IMR-90 (cell line): ENCODE measurements around the gene TAF7. TPM values are rescaled to one million over a fixed set of nuclear protein-coding genes. Genes with fewer than 3 reads are reported as not detected.

ENCODE experiments used
- ATAC-seq: fragments of 200-7000 bp; cut with Tn5 transposase; 2 replicates; pipeline ENCODE4 v1.9.1; 2020; ENCODE audit warnings: low read depth, mild to moderate bottlenecking, moderate library complexity
- BruUV-seq: library from RNA; stranded (reverse); fragments of 400-500 nt; replicated peaks from 2 replicates; lab custom pipeline; 2021; lab: Mats Ljungman, UMichigan
- CTCF ChIA-PET: fragments of 300-600 bp; formaldehyde crosslinking; extraction: SDS; loops from one replicate; lab custom pipeline; 2021; ENCODE audit warnings: antibody characterized with exemption; lab: Yijun Ruan, JAX
- POLR2A ChIA-PET: fragments of 300-600 bp; sonication (Branson Sonifier 250); formaldehyde crosslinking; loops from one replicate; lab custom pipeline; 2022; ENCODE audit warnings: antibody characterized with exemption; ENCODE audit not compliant: unreplicated experiment; lab: Charles Lee
- DNase-seq: peaks from one replicate; pipeline ENCODE4 v3.0.0; 2013
- H2AFZ ChIP-seq: replicated peaks from 2 replicates; pipeline ENCODE3; 2013; ENCODE audit warnings: low read length, mild to moderate bottlenecking; ENCODE audit not compliant: poor library complexity
- H2AK5ac ChIP-seq: 2 replicates; pipeline ENCODE4 v1.6.1; 2013; ENCODE audit warnings: low read depth, low read length, inconsistent platforms
- H2AK9ac ChIP-seq: replicated peaks from 2 replicates; pipeline ENCODE3; 2013; ENCODE audit warnings: mild to moderate bottlenecking, low read depth, low read length, moderate library complexity; ENCODE audit not compliant: poor library complexity
- H2BK120ac ChIP-seq: 2 replicates; pipeline ENCODE4 v1.6.1; 2013; ENCODE audit warnings: low read depth, low read length, inconsistent platforms
- H2BK15ac ChIP-seq: 3 replicates; pipeline ENCODE4 v1.6.1; 2013; ENCODE audit warnings: low read depth, low read length, inconsistent platforms
- H2BK20ac ChIP-seq: 2 replicates; pipeline ENCODE4 v1.6.1; 2013; ENCODE audit warnings: low read depth, mild to moderate bottlenecking, inconsistent platforms, low read length, moderate library complexity
- H2BK5ac ChIP-seq: 2 replicates; pipeline ENCODE4 v1.6.1; 2013; ENCODE audit warnings: mild to moderate bottlenecking, low read depth, low read length, inconsistent platforms; ENCODE audit not compliant: poor library complexity, severe bottlenecking
- H3K14ac ChIP-seq: replicated peaks from 2 replicates; pipeline ENCODE4 v1.6.1; 2013; ENCODE audit warnings: low read depth, low read length, inconsistent platforms
- H3K18ac ChIP-seq: 2 replicates; pipeline ENCODE4 v1.6.1; 2013; ENCODE audit warnings: low read depth, low read length, control low read depth
- H3K23ac ChIP-seq: 2 replicates; pipeline ENCODE4 v1.6.1; 2013; ENCODE audit warnings: low read depth, low read length, inconsistent platforms
- H3K27ac ChIP-seq: 2 replicates; pipeline ENCODE4 v1.5.1; 2013; ENCODE audit warnings: mild to moderate bottlenecking, control low read depth, low read length; ENCODE audit not compliant: insufficient read depth
- H3K27me3 ChIP-seq: 2 replicates; pipeline ENCODE4 v1.6.1; 2013; ENCODE audit warnings: low read length; ENCODE audit not compliant: control insufficient read depth, insufficient read depth
- H3K36me3 ChIP-seq: 2 replicates; pipeline ENCODE4 v1.6.1; 2013; ENCODE audit warnings: low read length, mixed read lengths; ENCODE audit not compliant: control insufficient read depth, insufficient read depth
- H3K4ac ChIP-seq: 2 replicates; pipeline ENCODE4 v1.6.1; 2013; ENCODE audit warnings: low read depth, low read length, inconsistent platforms
- H3K4me1 ChIP-seq: 2 replicates; pipeline ENCODE4 v1.6.1; 2013; ENCODE audit warnings: low read length, mixed read lengths; ENCODE audit not compliant: control insufficient read depth, insufficient read depth
- H3K4me2 ChIP-seq: 2 replicates; pipeline ENCODE4 v1.6.1; 2013; ENCODE audit warnings: low read depth, mild to moderate bottlenecking, control low read depth, low read length, moderate library complexity
- H3K4me3 ChIP-seq: 2 replicates; pipeline ENCODE4 v1.5.1; 2013; ENCODE audit warnings: low read depth, mild to moderate bottlenecking, control low read depth, low read length, moderate library complexity; ENCODE audit not compliant: insufficient read depth
- H3K56ac ChIP-seq: 2 replicates; pipeline ENCODE4 v1.6.1; 2013; ENCODE audit warnings: low read length, inconsistent platforms; ENCODE audit not compliant: insufficient read depth; ENCODE audit errors: extremely low read depth
- H3K79me1 ChIP-seq, 2 experiments: 2 replicates each; pipeline ENCODE4 v1.6.1; 2013; ENCODE audit warnings: low read length in 2 of 2, inconsistent platforms in 1 of 2, low read depth in 1 of 2
- H3K9ac ChIP-seq: 2 replicates; pipeline ENCODE4 v1.6.1; 2013; ENCODE audit warnings: low read depth, low read length, control low read depth
- H3K9me1 ChIP-seq: 2 replicates; pipeline ENCODE4 v1.6.1; 2013; ENCODE audit warnings: low read length, inconsistent platforms; ENCODE audit not compliant: insufficient read depth
- H3K9me3 ChIP-seq: 2 replicates; pipeline ENCODE4 v1.6.1; 2013; ENCODE audit warnings: low read length; ENCODE audit not compliant: control insufficient read depth, insufficient read depth
- H4K20me1 ChIP-seq: 2 replicates; pipeline ENCODE4 v1.6.1; 2013; ENCODE audit warnings: low read length, inconsistent platforms; ENCODE audit not compliant: insufficient read depth
- H4K5ac ChIP-seq: 2 replicates; pipeline ENCODE4 v1.6.1; 2013; ENCODE audit warnings: mild to moderate bottlenecking, low read depth, low read length, control low read depth
- H4K8ac ChIP-seq, 2 experiments: 2 replicates each; pipeline ENCODE4 v1.6.1; 2013; ENCODE audit warnings: low read depth in 2 of 2, low read length in 2 of 2, control low read depth in 1 of 2, inconsistent platforms in 1 of 2
- H4K91ac ChIP-seq: 2 replicates; pipeline ENCODE4 v1.6.1; 2013; ENCODE audit warnings: low read depth, low read length, inconsistent platforms; ENCODE audit not compliant: insufficient read depth
- BHLHE40 ChIP-seq: fragments of 150-350 bp; IDR thresholded peaks from 2 replicates; pipeline ENCODE4 v1.6.1; 2016; ENCODE audit warnings: mild to moderate bottlenecking, low read depth, low read length
- FOS ChIP-seq: fragments of 150-350 bp; IDR thresholded peaks from 2 replicates; pipeline ENCODE4 v1.6.1; 2016; ENCODE audit warnings: low read depth, low read length
- MAFK ChIP-seq: IDR thresholded peaks from 2 replicates; pipeline ENCODE4 v1.6.1; 2012; ENCODE audit warnings: low read depth, low read length, improper control_type of control experiment
- MAZ ChIP-seq: IDR thresholded peaks from 2 replicates; pipeline ENCODE4 v1.6.1; 2012; ENCODE audit warnings: low read depth, mild to moderate bottlenecking, low read length, improper control_type of control experiment, moderate library complexity, borderline replicate concordance
- MXI1 ChIP-seq: IDR thresholded peaks from 2 replicates; pipeline ENCODE4 v1.6.1; 2012; ENCODE audit warnings: low read depth, mild to moderate bottlenecking, low read length, moderate library complexity, borderline replicate concordance
- NFE2L2 ChIP-seq: fragments of 150-350 bp; IDR thresholded peaks from 2 replicates; pipeline ENCODE4 v1.6.1; 2016; ENCODE audit warnings: low read depth, mild to moderate bottlenecking, low read length
- POLR2A ChIP-seq: IDR thresholded peaks from 2 replicates; pipeline ENCODE4 v1.6.1; 2012; ENCODE audit warnings: mild to moderate bottlenecking, low read depth, low read length
- RAD21 ChIP-seq: IDR thresholded peaks from 2 replicates; pipeline ENCODE4 v1.6.1; 2012; ENCODE audit warnings: low read length, improper control_type of control experiment
- RCOR1 ChIP-seq: IDR thresholded peaks from 2 replicates; pipeline ENCODE4 v1.6.1; 2012; ENCODE audit warnings: mild to moderate bottlenecking, low read length, improper control_type of control experiment; ENCODE audit not compliant: insufficient replicate concordance
- RFX5 ChIP-seq: IDR thresholded peaks from 2 replicates; pipeline ENCODE4 v1.8.0; 2012; ENCODE audit warnings: low read depth, mild to moderate bottlenecking, low read length, moderate library complexity
- SMC3 ChIP-seq: fragments of 150-350 bp; IDR thresholded peaks from 2 replicates; pipeline ENCODE4 v1.6.1; 2016; ENCODE audit warnings: low read depth, mild to moderate bottlenecking, antibody characterized with exemption, low read length, moderate library complexity
- WGBS, 2 experiments: methylation state at CpG; one replicate each; pipeline versions ENCODE4 v1.1.5 to v1.1.7; 2013; ENCODE audit warnings: missing lambda C conversion rate in 2 of 2; ENCODE audit not compliant: insufficient read length in 1 of 2; ENCODE audit errors: extremely low coverage in 2 of 2; 5-methylcytosine and 5-hydroxymethylcytosine counted together
- dilution Hi-C: fragments of 300-500 bp; cut with HindIII; formaldehyde crosslinking; loops from one replicate; pipeline ENCODE4 v1.14.3; 2018; ENCODE audit warnings: low sequenced_read_pairs; ENCODE audit not compliant: unreplicated experiment
- in situ Hi-C: fragments of 300-500 bp; cut with MboI; formaldehyde crosslinking; loops from 3 replicates; pipeline ENCODE4 v1.14.3; 2019; ENCODE audit warnings: low sequenced_read_pairs, inconsistent platforms, mixed read lengths
- intact Hi-C: fragments of 100-400 bp; cut with micrococcal nuclease; formaldehyde crosslinking; loops from 2 replicates; pipeline ENCODE4 v1.10.0; 2022
- polyA plus RNA-seq, 3 experiments: library from polyadenylated mRNA; depleted of rRNA; stranded (reverse); fragments of >200 nt; gene quantifications; 2 replicates each; pipeline ENCODE4 v1.2.3, GENCODE V29; 2012; ENCODE audit warnings: low replicate concordance in 1 of 3
- total RNA-seq: library from RNA; depleted of rRNA; stranded (reverse); fragments of >200 nt; gene quantifications from 2 replicates; pipeline ENCODE4 v1.2.3, GENCODE V29; 2012
- TF ChIP-seq, protein P1 (sequence below): fragments of 150-350 bp; IDR thresholded peaks from 2 replicates; pipeline ENCODE4 v1.6.1; 2016; ENCODE audit warnings: low read depth, mild to moderate bottlenecking, low read length, moderate library complexity, borderline replicate concordance
- TF ChIP-seq, protein P2 (sequence below): conservative IDR thresholded peaks from 2 replicates; pipeline ENCODE4 v1.5.1; 2012; ENCODE audit warnings: mild to moderate bottlenecking, low read depth, low read length, improper control_type of control experiment

The TAF7 gene
- total and polyA plus RNA-seq, 2 of the 4 experiments (the other 2 are of a cell fraction), result 45.7 to 51.8 TPM

DNA sequence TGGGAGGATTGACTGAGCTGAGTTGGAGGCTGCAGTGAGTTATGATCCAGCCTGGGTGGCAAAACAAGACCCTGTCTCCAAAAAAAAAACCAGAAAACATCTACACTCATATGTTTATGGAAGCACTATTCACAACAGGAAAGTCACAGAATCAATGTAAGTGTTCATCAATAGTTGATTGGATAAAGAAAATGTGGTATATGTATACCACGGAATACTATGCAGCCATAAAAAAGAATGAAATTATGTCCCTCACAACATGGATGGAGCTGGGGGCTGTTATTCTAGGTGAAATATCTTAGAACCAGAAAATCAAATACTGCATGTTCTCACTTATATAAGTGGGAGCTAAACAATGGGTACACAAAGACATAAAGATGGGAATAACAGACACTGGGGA is 14.0 kb downstream of the TAF7 start:
- no TSS peak for BruUV-seq

More for the DNA sequence above, 14.0 kb downstream of the TAF7 start:
- Histone ChIP-seq H3K27ac (no peak overlapping the region), H3K9me3 (peaks cover 47% of the 10 kb centered on the region), H3K56ac (no peak overlapping the region), H2AK5ac (no peak overlapping the region), H2BK15ac (no peak overlapping the region), H4K91ac (no peak overlapping the region), H3K36me3 (no peaks in the 10 kb centered on the region), H3K23ac (no peak overlapping the region), H2AK9ac (no peak overlapping the region), H3K9me1 (no peaks in the 10 kb centered on the region), H3K9ac (no peak overlapping the region), H4K20me1 (no peaks in the 10 kb centered on the region), H3K4me2 (no peak overlapping the region), H3K79me1 (no peaks in the 10 kb centered on the region), H3K18ac (no peak overlapping the region), H3K27me3 (no peaks in the 10 kb centered on the region), H3K4ac (no peak overlapping the region), H2AFZ (no peak overlapping the region), H3K4me3 (no peak overlapping the region), H2BK120ac (no peak overlapping the region), H2BK5ac (no peak overlapping the region), H4K5ac (no peak overlapping the region), H3K14ac (no peak overlapping the region), H4K8ac (no peak overlapping the region), H3K4me1 (no peaks in the 10 kb centered on the region), H2BK20ac (no peak overlapping the region)
- TF ChIP-seq NFE2L2 (no peak), MAFK (no peak), FOS (no peak), RFX5 (no peak), MAZ (no peak), RAD21 (no peak), SMC3 (no peak), POLR2A (no peak), RCOR1 (no peak), MXI1 (no peak), BHLHE40 (no peak)
- TF ChIP-seq, protein P1, sequence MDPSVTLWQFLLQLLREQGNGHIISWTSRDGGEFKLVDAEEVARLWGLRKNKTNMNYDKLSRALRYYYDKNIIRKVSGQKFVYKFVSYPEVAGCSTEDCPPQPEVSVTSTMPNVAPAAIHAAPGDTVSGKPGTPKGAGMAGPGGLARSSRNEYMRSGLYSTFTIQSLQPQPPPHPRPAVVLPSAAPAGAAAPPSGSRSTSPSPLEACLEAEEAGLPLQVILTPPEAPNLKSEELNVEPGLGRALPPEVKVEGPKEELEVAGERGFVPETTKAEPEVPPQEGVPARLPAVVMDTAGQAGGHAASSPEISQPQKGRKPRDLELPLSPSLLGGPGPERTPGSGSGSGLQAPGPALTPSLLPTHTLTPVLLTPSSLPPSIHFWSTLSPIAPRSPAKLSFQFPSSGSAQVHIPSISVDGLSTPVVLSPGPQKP, result no peak
- TF ChIP-seq, protein P2, sequence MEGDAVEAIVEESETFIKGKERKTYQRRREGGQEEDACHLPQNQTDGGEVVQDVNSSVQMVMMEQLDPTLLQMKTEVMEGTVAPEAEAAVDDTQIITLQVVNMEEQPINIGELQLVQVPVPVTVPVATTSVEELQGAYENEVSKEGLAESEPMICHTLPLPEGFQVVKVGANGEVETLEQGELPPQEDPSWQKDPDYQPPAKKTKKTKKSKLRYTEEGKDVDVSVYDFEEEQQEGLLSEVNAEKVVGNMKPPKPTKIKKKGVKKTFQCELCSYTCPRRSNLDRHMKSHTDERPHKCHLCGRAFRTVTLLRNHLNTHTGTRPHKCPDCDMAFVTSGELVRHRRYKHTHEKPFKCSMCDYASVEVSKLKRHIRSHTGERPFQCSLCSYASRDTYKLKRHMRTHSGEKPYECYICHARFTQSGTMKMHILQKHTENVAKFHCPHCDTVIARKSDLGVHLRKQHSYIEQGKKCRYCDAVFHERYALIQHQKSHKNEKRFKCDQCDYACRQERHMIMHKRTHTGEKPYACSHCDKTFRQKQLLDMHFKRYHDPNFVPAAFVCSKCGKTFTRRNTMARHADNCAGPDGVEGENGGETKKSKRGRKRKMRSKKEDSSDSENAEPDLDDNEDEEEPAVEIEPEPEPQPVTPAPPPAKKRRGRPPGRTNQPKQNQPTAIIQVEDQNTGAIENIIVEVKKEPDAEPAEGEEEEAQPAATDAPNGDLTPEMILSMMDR, result no peak
- ATAC-seq, result no peak
- in situ Hi-C loops (no loop called here), intact Hi-C loops (no loop called here), dilution Hi-C loops (no loop called here)
- CTCF ChIA-PET, result interaction anchor here (0.6 kb wide), 1 partner anchor 24 kb away, joined by 3 read pairs; the partner anchor contains the start of gene PCDHGA1
- no peak for DNase-seq
- WGBS, 2 experiments, result no CpG with 5 or more reads among the region's 1 CpG
- POLR2A ChIA-PET, result no interaction called here
